ENCODE measurements around the gene BLOC1S1.
A peak's percentile ranks its signal among the peaks of the same experiment; 100 is the strongest.

BLOC1S1 gene

GRCh38 chr12:55695349-55695748, 20.5 kb upstream of the BLOC1S1 start:
- DNase-seq = no peak

GRCh38 chr12:55696141-55696540, 19.7 kb upstream of the BLOC1S1 start:
- no peak for DNase-seq

GRCh38 chr12:55696796-55697462, 18.9 kb upstream of the BLOC1S1 start:
- DNase-seq = no peak

- no peak for DNase-seq
Measured at GRCh38 chr12:55697686-55698085, 18.2 kb upstream of the BLOC1S1 start.

- DNase-seq = no peak
Measured at GRCh38 chr12:55698241-55698955, 17.4 kb upstream of the BLOC1S1 start.

- DNase-seq = no peak
Measured at GRCh38 chr12:55698965-55699364, 16.9 kb upstream of the BLOC1S1 start.

GRCh38 chr12:55699471-55700055, 16.3 kb upstream of the BLOC1S1 start:
- no peak for DNase-seq

GRCh38 chr12:55700255-55701018, 15.4 kb upstream of the BLOC1S1 start:
- no peak for DNase-seq

- DNase-seq = no peak
Measured at GRCh38 chr12:55702861-55703260, 13.0 kb upstream of the BLOC1S1 start.

GRCh38 chr12:55703288-55703687, 12.6 kb upstream of the BLOC1S1 start:
- DNase-seq = no peak

GRCh38 chr12:55703901-55704761, 11.7 kb upstream of the BLOC1S1 start:
- no peak for DNase-seq

- DNase-seq = no peak
Measured at GRCh38 chr12:55704824-55705718, 10.8 kb upstream of the BLOC1S1 start.

- no peak for DNase-seq
Measured at GRCh38 chr12:55705782-55706402, 10.0 kb upstream of the BLOC1S1 start.

- DNase-seq = no peak
Measured at GRCh38 chr12:55706568-55707218, 9.2 kb upstream of the BLOC1S1 start.

- no peak for DNase-seq
Measured at GRCh38 chr12:55707219-55707671, 8.6 kb upstream of the BLOC1S1 start.

GRCh38 chr12:55707841-55708694, 7.8 kb upstream of the BLOC1S1 start, which contains the start of gene ITGA7:
ITGA7 (minus strand) TSS chr12:55707904; CDS start chr12:55707682, 222 bp downstream.
- peak; percentile 50 for DNase-seq

GRCh38 chr12:55708695-55709233, 7.1 kb upstream of the BLOC1S1 start:
- no peak for DNase-seq

- DNase-seq = no peak
Measured at GRCh38 chr12:55711786-55712553, 3.9 kb upstream of the BLOC1S1 start.

Measured in CD4-positive, alpha-beta T cell treated with Interleukin-15 for 1 hour (primary cell).